HEK293T (cell line): Measurements from ENCODE around the gene HDAC9.

Source experiments
- ARNT ChIP-seq: fragments of 450-650 bp; IDR thresholded peaks from 2 replicates; pipeline ENCODE4 v1.6.1; 2017; ENCODE audit warnings: mild to moderate bottlenecking
- BHLHE40 ChIP-seq: fragments of 450-650 bp; IDR thresholded peaks from 2 replicates; pipeline ENCODE4 v1.6.1; 2016; ENCODE audit warnings: mild to moderate bottlenecking, moderate library complexity, borderline replicate concordance
- FOXM1 ChIP-seq: fragments of 450-650 bp; IDR thresholded peaks from 2 replicates; pipeline ENCODE4 v1.6.1; 2017; ENCODE audit warnings: mild to moderate bottlenecking, borderline replicate concordance
- TARDBP ChIP-seq: fragments of 450-650 bp; IDR thresholded peaks from 2 replicates; pipeline ENCODE4 v1.6.1; 2016

GRCh38 chr7:18580950-18581349, 85.4 kb downstream of the HDAC9 start:
- TF ChIP-seq ARNT (no peak), BHLHE40 (no peak), FOXM1 (no peak), TARDBP (no peak)
